Eye (tissue), 1 donor: ENCODE data around the gene ADRA2A.

Source experiments
- DNase-seq: peaks from one replicate; pipeline ENCODE4 v3.0.0-alpha.2; 2015

Gene ADRA2A

GRCh38 chr10:111112333-111112732, 35.5 kb downstream of the ADRA2A start:
- no peak for DNase-seq

- no peak for DNase-seq
Observed at GRCh38 chr10:111113238-111113960, 36.6 kb downstream of the ADRA2A start.

GRCh38 chr10:111113961-111114757, 37.3 kb downstream of the ADRA2A start:
- no peak for DNase-seq

GRCh38 chr10:111114758-111115500, 38.1 kb downstream of the ADRA2A start:
- no peak for DNase-seq

- DNase-seq = no peak
Observed at GRCh38 chr10:111116211-111116610, 39.4 kb downstream of the ADRA2A start.

GRCh38 chr10:111116762-111117445, 40.1 kb downstream of the ADRA2A start:
- no peak for DNase-seq

- DNase-seq = no peak
Observed at GRCh38 chr10:111117528-111118277, 40.9 kb downstream of the ADRA2A start.

GRCh38 chr10:111118758-111119157, 41.9 kb downstream of the ADRA2A start:
- DNase-seq = no peak

- no peak for DNase-seq
Observed at GRCh38 chr10:111119637-111120036, 42.8 kb downstream of the ADRA2A start.

GRCh38 chr10:111122127-111122526, 45.3 kb downstream of the ADRA2A start:
- no peak for DNase-seq

- no peak for DNase-seq
Observed at GRCh38 chr10:111123883-111124282, 47.1 kb downstream of the ADRA2A start.

- DNase-seq = no peak
Observed at GRCh38 chr10:111125102-111125501, 48.3 kb downstream of the ADRA2A start.

GRCh38 chr10:111126077-111126476, 49.2 kb downstream of the ADRA2A start:
- no peak for DNase-seq

GRCh38 chr10:111127081-111127848, 50.4 kb downstream of the ADRA2A start:
- no peak for DNase-seq

- DNase-seq = no peak
Observed at GRCh38 chr10:111128331-111129180, 51.7 kb downstream of the ADRA2A start.

- no peak for DNase-seq
Observed at GRCh38 chr10:111129363-111129762, 52.5 kb downstream of the ADRA2A start.

GRCh38 chr10:111130471-111130870, 53.6 kb downstream of the ADRA2A start:
- no peak for DNase-seq
